WERI-Rb-1 (cell line): Measurements from ENCODE around the gene SLC9A7.
A peak's percentile ranks its signal among the peaks of the same experiment; 100 is the strongest.

ENCODE experiments used
- DNase-seq: peaks from one replicate; pipeline ENCODE4 v3.0.0-alpha.2; 2020
- H3K27ac ChIP-seq: fragments of 250-450 bp; sonication (Bioruptor Pico); 2 replicates; pipeline ENCODE4 v1.5.1; 2020; ENCODE audit warnings: mild to moderate bottlenecking, moderate library complexity
- H3K27me3 ChIP-seq: fragments of 250-450 bp; sonication (Bioruptor Pico); 2 replicates; pipeline ENCODE4 v1.5.1; 2021; ENCODE audit warnings: mild to moderate bottlenecking, low read depth, moderate library complexity; ENCODE audit not compliant: insufficient read depth, severe bottlenecking
- H3K36me3 ChIP-seq: fragments of 250-450 bp; sonication (Bioruptor Pico); 2 replicates; pipeline ENCODE4 v1.5.1; 2020; ENCODE audit warnings: mild to moderate bottlenecking, moderate library complexity
- H3K4me3 ChIP-seq: 2 replicates; pipeline ENCODE4 v1.5.1; 2011; ENCODE audit warnings: low read depth, mild to moderate bottlenecking, control low read depth, low read length
- H3K9me3 ChIP-seq: fragments of 250-450 bp; sonication (Bioruptor Pico); 2 replicates; pipeline ENCODE4 v1.5.1; 2021; ENCODE audit warnings: mild to moderate bottlenecking, moderate library complexity; ENCODE audit not compliant: severe bottlenecking
- CTCF ChIP-seq: IDR thresholded peaks from 2 replicates; pipeline ENCODE4 v1.5.1; 2011; ENCODE audit warnings: low read depth, mild to moderate bottlenecking, control low read depth, inconsistent platforms, low read length

SLC9A7 gene

GRCh38 chrX:46770817-46771163 lies 11.9 kb upstream of the SLC9A7 start:
- no peak for DNase-seq
- Histone ChIP-seq H3K36me3 (no peaks in the 10 kb centered on the region), H3K9me3 (no peaks in the 10 kb centered on the region), H3K27ac (no peak overlapping the region), H3K27me3 (peaks cover 11% of the 10 kb centered on the region), H3K4me3 (no peak overlapping the region)
- TF ChIP-seq CTCF: no peak

- H3K4me3 ChIP-seq: no peak overlapping the region
These were observed 11.3 kb upstream of the SLC9A7 start for GRCh38 chrX:46770000-46770816.

GRCh38 chrX:46762963-46763362 lies 4.0 kb upstream of the SLC9A7 start:
- no peak for DNase-seq
- H3K4me3 ChIP-seq: no peak overlapping the region
- no peak for TF ChIP-seq CTCF

More at GRCh38 chrX:46770000-46770816, 11.3 kb upstream of the SLC9A7 start:
- H3K27me3 ChIP-seq: peaks cover 13% of the 10 kb centered on the region
- H3K36me3 ChIP-seq: no peaks in the 10 kb centered on the region
- no peaks in the 10 kb centered on the region for H3K9me3 ChIP-seq
- no peak for TF ChIP-seq CTCF
- no peak for DNase-seq
- no peak overlapping the region for H3K27ac ChIP-seq

GRCh38 chrX:46759645-46759974 lies 692 bp upstream of the SLC9A7 start:
- DNase-seq: peak; percentile 25
- no peaks in the 10 kb centered on the region for H3K9me3 ChIP-seq
- peak overlapping the region; percentile 30; the same call in 1 of the 2 replicates for H3K27ac ChIP-seq
- H3K36me3 ChIP-seq: no peaks in the 10 kb centered on the region
- H3K27me3 ChIP-seq: no peaks in the 10 kb centered on the region
- peak overlapping the region; percentile 42 for H3K4me3 ChIP-seq
- TF ChIP-seq CTCF: no peak

More at GRCh38 chrX:46762963-46763362, 4.0 kb upstream of the SLC9A7 start:
- H3K9me3 ChIP-seq: no peaks in the 10 kb centered on the region
- no peaks in the 10 kb centered on the region for H3K36me3 ChIP-seq
- no peak overlapping the region for H3K27ac ChIP-seq
- H3K27me3 ChIP-seq: peaks cover 8% of the 10 kb centered on the region

GRCh38 chrX:46758163-46758955 lies 559 bp downstream of the SLC9A7 start:
- H3K9me3 ChIP-seq: no peaks in the 10 kb centered on the region
- H3K27ac ChIP-seq: no peak overlapping the region
- peak; percentile 22 for DNase-seq
- no peak for TF ChIP-seq CTCF
- H3K36me3 ChIP-seq: no peaks in the 10 kb centered on the region
- H3K4me3 ChIP-seq: peak overlapping the region; percentile 51
- no peaks in the 10 kb centered on the region for H3K27me3 ChIP-seq
